Endothelial cell (in vitro differentiated cells): ENCODE measurements around the gene MYO7A. TPM values are rescaled to one million over a fixed set of nuclear protein-coding genes. Genes with fewer than 3 reads are reported as not detected.
A peak's percentile ranks its signal among the peaks of the same experiment; 100 is the strongest.

Source experiments
- DNase-seq: peaks from one replicate; pipeline ENCODE4 v3.0.0; 2021; ENCODE audit warnings: low spot score
- H3K27ac Mint-ChIP-seq: one replicate; pipeline ENCODE4 v1.8.0; 2021; ENCODE audit warnings: mixed read lengths, inconsistent platforms; ENCODE audit not compliant: unreplicated experiment
- H3K27me3 Mint-ChIP-seq: one replicate; pipeline ENCODE4 v1.8.0; 2021; ENCODE audit warnings: mild to moderate bottlenecking, moderate library complexity, mixed read lengths, inconsistent platforms; ENCODE audit not compliant: unreplicated experiment
- H3K36me3 Mint-ChIP-seq: one replicate; pipeline ENCODE4 v1.8.0; 2021; ENCODE audit warnings: mild to moderate bottlenecking, low read depth, mixed read lengths, inconsistent platforms; ENCODE audit not compliant: unreplicated experiment
- H3K4me1 Mint-ChIP-seq: one replicate; pipeline ENCODE4 v1.8.0; 2021; ENCODE audit warnings: mild to moderate bottlenecking, mixed read lengths, inconsistent platforms; ENCODE audit not compliant: unreplicated experiment
- H3K4me3 Mint-ChIP-seq: one replicate; pipeline ENCODE4 v1.8.0; 2021; ENCODE audit warnings: mild to moderate bottlenecking, mixed read lengths, inconsistent platforms; ENCODE audit not compliant: unreplicated experiment
- H3K9me3 Mint-ChIP-seq: one replicate; pipeline ENCODE4 v1.8.0; 2021; ENCODE audit warnings: mixed read lengths, inconsistent platforms; ENCODE audit not compliant: unreplicated experiment
- total RNA-seq: library from RNA; stranded (reverse); fragmentation: NEBNext Ultra II Directional; extraction: Animal tissue kit (Norgen Biotek cat#: 25700); gene quantifications from one replicate; pipeline ENCODE4 v1.2.1, GENCODE V29; 2021; ENCODE audit not compliant: unreplicated experiment
- TF ChIP-seq, protein P1 (sequence below): fragments of 200-600 bp; sonication (generic); IDR thresholded peaks from one replicate; pipeline ENCODE4 v1.5.0; 2021; ENCODE audit warnings: antibody characterized with exemption; ENCODE audit not compliant: unreplicated experiment

MYO7A gene
- total RNA-seq, 1 donor from 2014 or later = 18.3 TPM

GRCh38 chr11:77208535-77208934 lies 80.5 kb downstream of the MYO7A start:
- Mint-ChIP-seq H3K36me3 (peaks cover 26% of the 10 kb centered on the region), H3K4me1 (peaks cover 11% of the 10 kb centered on the region), H3K9me3 (no peaks in the 10 kb centered on the region), H3K27me3 (peaks cover 8% of the 10 kb centered on the region), H3K4me3 (no peak overlapping the region), H3K27ac (no peak overlapping the region)
- DNase-seq = no peak
- TF ChIP-seq, protein P1, sequence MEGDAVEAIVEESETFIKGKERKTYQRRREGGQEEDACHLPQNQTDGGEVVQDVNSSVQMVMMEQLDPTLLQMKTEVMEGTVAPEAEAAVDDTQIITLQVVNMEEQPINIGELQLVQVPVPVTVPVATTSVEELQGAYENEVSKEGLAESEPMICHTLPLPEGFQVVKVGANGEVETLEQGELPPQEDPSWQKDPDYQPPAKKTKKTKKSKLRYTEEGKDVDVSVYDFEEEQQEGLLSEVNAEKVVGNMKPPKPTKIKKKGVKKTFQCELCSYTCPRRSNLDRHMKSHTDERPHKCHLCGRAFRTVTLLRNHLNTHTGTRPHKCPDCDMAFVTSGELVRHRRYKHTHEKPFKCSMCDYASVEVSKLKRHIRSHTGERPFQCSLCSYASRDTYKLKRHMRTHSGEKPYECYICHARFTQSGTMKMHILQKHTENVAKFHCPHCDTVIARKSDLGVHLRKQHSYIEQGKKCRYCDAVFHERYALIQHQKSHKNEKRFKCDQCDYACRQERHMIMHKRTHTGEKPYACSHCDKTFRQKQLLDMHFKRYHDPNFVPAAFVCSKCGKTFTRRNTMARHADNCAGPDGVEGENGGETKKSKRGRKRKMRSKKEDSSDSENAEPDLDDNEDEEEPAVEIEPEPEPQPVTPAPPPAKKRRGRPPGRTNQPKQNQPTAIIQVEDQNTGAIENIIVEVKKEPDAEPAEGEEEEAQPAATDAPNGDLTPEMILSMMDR = no peak

GRCh38 chr11:77209663-77210062 lies 81.6 kb downstream of the MYO7A start:
- TF ChIP-seq, protein P1 = no peak
- peaks cover 27% of the 10 kb centered on the region for H3K36me3 Mint-ChIP-seq
- DNase-seq = no peak
- no peaks in the 10 kb centered on the region for H3K9me3 Mint-ChIP-seq
- peaks cover 9% of the 10 kb centered on the region for H3K27me3 Mint-ChIP-seq
- peaks cover 11% of the 10 kb centered on the region for H3K4me1 Mint-ChIP-seq
- peak overlapping the region; percentile 24 for H3K4me3 Mint-ChIP-seq
- H3K27ac Mint-ChIP-seq = no peak overlapping the region

GRCh38 chr11:77211040-77211451 lies 83.0 kb downstream of the MYO7A start:
- TF ChIP-seq, protein P1 = no peak
- no peaks in the 10 kb centered on the region for H3K9me3 Mint-ChIP-seq
- H3K27me3 Mint-ChIP-seq = peaks cover 19% of the 10 kb centered on the region
- peaks cover 11% of the 10 kb centered on the region for H3K4me1 Mint-ChIP-seq
- DNase-seq = no peak
- peaks cover 38% of the 10 kb centered on the region for H3K36me3 Mint-ChIP-seq
- no peak overlapping the region for H3K27ac Mint-ChIP-seq
- H3K4me3 Mint-ChIP-seq = no peak overlapping the region

DNA sequence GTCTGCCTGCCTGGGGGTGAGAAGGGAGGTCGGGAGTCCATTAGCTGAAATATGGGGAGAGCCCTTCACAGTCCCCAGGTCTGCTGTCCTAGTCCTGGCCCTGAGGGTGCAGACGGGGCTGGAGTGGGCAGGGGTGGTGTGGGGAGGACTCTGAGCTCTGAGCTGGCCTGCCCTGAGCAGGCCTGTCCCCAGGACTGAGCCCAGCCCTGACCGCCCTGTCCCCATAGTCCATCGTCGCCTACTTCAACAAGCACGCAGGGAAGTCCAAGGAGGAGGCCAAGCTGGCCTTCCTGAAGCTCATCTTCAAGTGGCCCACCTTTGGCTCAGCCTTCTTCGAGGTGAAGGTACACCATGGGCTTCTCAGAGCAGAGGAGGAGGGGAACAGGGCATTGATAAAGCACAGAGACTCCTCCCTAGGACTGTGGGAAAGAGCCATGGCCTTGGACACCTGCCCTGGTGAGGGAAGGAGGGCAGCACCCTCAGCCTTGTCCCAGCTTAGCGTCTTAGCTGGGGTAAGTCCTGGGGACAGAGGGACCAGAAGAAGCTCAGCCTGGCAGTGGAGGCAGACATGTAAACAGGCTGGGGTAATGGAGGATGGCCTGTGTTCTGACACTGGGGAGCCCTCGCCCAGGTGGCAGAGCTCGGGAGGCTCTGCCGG lies 83.7 kb downstream of the MYO7A start:
- Mint-ChIP-seq H3K9me3 (no peaks in the 10 kb centered on the region), H3K27me3 (peaks cover 16% of the 10 kb centered on the region), H3K4me3 (no peak overlapping the region), H3K4me1 (peaks cover 5% of the 10 kb centered on the region), H3K27ac (no peak overlapping the region), H3K36me3 (peaks cover 42% of the 10 kb centered on the region)
- TF ChIP-seq, protein P1 = no peak
- DNase-seq = no peak

DNA sequence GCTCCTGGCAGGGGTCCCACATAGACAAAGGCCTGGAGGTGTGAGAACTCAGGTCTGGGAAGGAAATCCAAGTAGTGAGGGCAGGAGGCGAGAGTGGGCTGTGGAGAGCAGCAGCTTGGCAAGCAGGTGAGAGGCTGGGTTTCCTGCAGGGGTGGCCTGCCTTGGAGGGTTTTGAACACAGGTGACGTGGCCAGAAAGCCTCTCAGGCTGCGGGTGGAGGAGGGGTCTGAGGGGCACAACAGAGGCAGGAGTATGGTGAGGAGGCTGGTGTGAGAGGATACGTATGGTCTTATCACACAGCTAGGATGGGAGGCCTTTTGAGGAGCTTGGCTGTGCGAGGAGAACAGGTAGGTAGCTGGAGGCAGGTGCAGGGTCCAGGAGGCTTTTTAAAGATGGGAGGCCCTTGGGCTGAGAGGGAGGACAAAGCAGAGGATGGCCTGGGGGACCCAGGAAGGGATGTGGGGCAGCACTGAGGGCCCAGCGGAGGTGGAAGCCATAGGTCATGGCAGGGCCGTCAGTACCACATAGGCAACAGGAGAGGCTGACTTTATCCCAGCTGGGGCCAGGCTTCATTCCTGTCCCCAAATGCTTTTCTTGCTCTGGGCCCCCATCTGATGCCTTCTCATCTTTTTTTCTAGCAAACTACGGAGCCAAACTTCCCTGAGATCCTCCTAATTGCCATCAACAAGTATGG lies 84.4 kb downstream of the MYO7A start:
- H3K4me1 Mint-ChIP-seq = peaks cover 2% of the 10 kb centered on the region
- no peak for DNase-seq
- no peak overlapping the region for H3K4me3 Mint-ChIP-seq
- peaks cover 15% of the 10 kb centered on the region for H3K27me3 Mint-ChIP-seq
- no peak overlapping the region for H3K27ac Mint-ChIP-seq
- no peaks in the 10 kb centered on the region for H3K9me3 Mint-ChIP-seq
- peaks cover 42% of the 10 kb centered on the region for H3K36me3 Mint-ChIP-seq
- TF ChIP-seq, protein P1 = no peak
